GM23338 (cell line): ENCODE measurements around the gene SLC6A13.

Source experiments
- CREB1 ChIP-seq: fragments of 250-450 bp; sonication (Bioruptor Pico); IDR thresholded peaks from 2 replicates; pipeline ENCODE4 v1.5.0; 2020; ENCODE audit warnings: low read depth, mild to moderate bottlenecking, moderate library complexity
- CTCF ChIP-seq, 2 experiments: fragments of 200-600 bp in 1 of 2; sonication (generic) in 1 of 2; conservative IDR thresholded peaks; 2 replicates each; pipeline versions ENCODE4 v1.5.1 to v1.6.1; 2016 to 2017; ENCODE audit warnings: antibody characterized with exemption in 2 of 2, low read depth in 2 of 2, mild to moderate bottlenecking in 2 of 2, moderate library complexity in 1 of 2
- ETS1 ChIP-seq: IDR thresholded peaks from 2 replicates; pipeline ENCODE4 v1.6.1; 2016; ENCODE audit warnings: antibody characterized with exemption
- EZH2 ChIP-seq: fragments of 200-600 bp; sonication (generic); IDR thresholded peaks from one replicate; pipeline ENCODE4 v1.8.0; 2017; ENCODE audit warnings: antibody characterized with exemption, mild to moderate bottlenecking, low read depth; ENCODE audit not compliant: unreplicated experiment
- EZH2phosphoT487 ChIP-seq: fragments of 200-600 bp; sonication (generic); IDR thresholded peaks from one replicate; pipeline ENCODE4 v1.8.1; 2018; ENCODE audit warnings: antibody characterized with exemption; ENCODE audit not compliant: unreplicated experiment
- JUNB ChIP-seq: IDR thresholded peaks from one replicate; pipeline ENCODE4 v1.6.1; 2016; ENCODE audit warnings: antibody characterized with exemption; ENCODE audit not compliant: unreplicated experiment
- NANOG ChIP-seq: IDR thresholded peaks from 2 replicates; pipeline ENCODE4 v1.6.1; 2016; ENCODE audit warnings: antibody characterized with exemption, borderline replicate concordance
- POLR2AphosphoS5 ChIP-seq: IDR thresholded peaks from 2 replicates; pipeline ENCODE4 v1.6.1; 2016; ENCODE audit warnings: antibody characterized with exemption, low read depth
- REST ChIP-seq: IDR thresholded peaks from one replicate; pipeline ENCODE4 v1.6.1; 2018; ENCODE audit warnings: antibody characterized with exemption; ENCODE audit not compliant: unreplicated experiment
- STAT1 ChIP-seq: IDR thresholded peaks from one replicate; pipeline ENCODE4 v1.6.1; 2016; ENCODE audit warnings: antibody characterized with exemption; ENCODE audit not compliant: unreplicated experiment
- ZNF114 ChIP-seq: fragments of 250-450 bp; sonication (Bioruptor Pico); IDR thresholded peaks from 2 replicates; pipeline ENCODE4 v1.5.0; 2020; ENCODE audit warnings: mild to moderate bottlenecking, moderate library complexity
- ZNF331 ChIP-seq: fragments of 250-450 bp; sonication (Bioruptor Pico); IDR thresholded peaks from 2 replicates; pipeline ENCODE4 v1.5.0; 2020; ENCODE audit warnings: low read depth, mild to moderate bottlenecking, moderate library complexity
- ZNF462 ChIP-seq: fragments of 250-450 bp; sonication (Bioruptor Pico); IDR thresholded peaks from 2 replicates; pipeline ENCODE4 v1.5.0; 2020; ENCODE audit warnings: mild to moderate bottlenecking, moderate library complexity

GRCh38 chr12:220946-221550, 41.6 kb downstream of the SLC6A13 start:
- TF ChIP-seq POLR2AphosphoS5 (no peak), CTCF (conservative IDR thresholded peaks at IDR 0.05; ENCODE audit: low read depth in 2 of 2) (no peak), EZH2 (no peak), ETS1 (no peak), REST (no peak), CREB1 (CRISPR knock-in tag) (no peak), ZNF331 (CRISPR knock-in tag) (no peak), EZH2phosphoT487 (no peak), STAT1 (no peak), ZNF114 (CRISPR knock-in tag) (no peak), JUNB (no peak), ZNF462 (CRISPR knock-in tag) (no peak), NANOG (no peak)
